H9 (cell line): ENCODE data around the gene MESP1. TPM values are rescaled to one million over a fixed set of nuclear protein-coding genes. Genes with fewer than 3 reads are reported as not detected.

Source experiments
- DNase-seq: peaks from one replicate; pipeline ENCODE4 v3.0.0-alpha.2; 2017
- H2AFZ ChIP-seq: one replicate; pipeline ENCODE4 v1.6.1; 2013; ENCODE audit warnings: mild to moderate bottlenecking, low read length, control low read depth, moderate library complexity
- H2AK5ac ChIP-seq: 2 replicates; pipeline ENCODE4 v1.6.1; 2013; ENCODE audit warnings: low read length, control low read depth, mixed read lengths; ENCODE audit not compliant: insufficient read length
- H2BK120ac ChIP-seq: one replicate; pipeline ENCODE4 v1.6.1; 2013; ENCODE audit warnings: low read depth, mild to moderate bottlenecking, low read length, control low read depth, inconsistent platforms; ENCODE audit not compliant: poor library complexity, severe bottlenecking
- H2BK12ac ChIP-seq: 2 replicates; pipeline ENCODE4 v1.6.1; 2013; ENCODE audit warnings: low read length, control low read depth, mixed read lengths, low read depth; ENCODE audit not compliant: insufficient read length
- H2BK15ac ChIP-seq: 2 replicates; pipeline ENCODE4 v1.6.1; 2013; ENCODE audit warnings: low read depth, low read length, control low read depth
- H2BK20ac ChIP-seq: one replicate; pipeline ENCODE4 v1.6.1; 2013; ENCODE audit warnings: low read depth, mild to moderate bottlenecking, low read length, control low read depth, inconsistent platforms; ENCODE audit not compliant: poor library complexity, severe bottlenecking
- H2BK5ac ChIP-seq: 2 replicates; pipeline ENCODE4 v1.6.1; 2013; ENCODE audit warnings: low read length, control low read depth, mixed read lengths; ENCODE audit not compliant: insufficient read length
- H3K14ac ChIP-seq: 2 replicates; pipeline ENCODE4 v1.6.1; 2013; ENCODE audit warnings: low read length, control low read depth; ENCODE audit not compliant: insufficient read depth
- H3K18ac ChIP-seq: 2 replicates; pipeline ENCODE4 v1.6.1; 2013; ENCODE audit warnings: low read depth, mild to moderate bottlenecking, mixed read lengths, low read length, control low read depth; ENCODE audit not compliant: insufficient read length
- H3K23ac ChIP-seq: 2 replicates; pipeline ENCODE4 v1.6.1; 2013; ENCODE audit warnings: low read length, control low read depth, mixed read lengths, low read depth; ENCODE audit not compliant: insufficient read length
- H3K23me2 ChIP-seq: 2 replicates; pipeline ENCODE4 v1.6.1; 2013; ENCODE audit warnings: low read depth, mild to moderate bottlenecking, mixed read lengths, low read length, control low read depth; ENCODE audit not compliant: insufficient read length, poor library complexity, severe bottlenecking
- H3K27ac ChIP-seq: 2 replicates; pipeline ENCODE4 v1.5.1; 2013; ENCODE audit warnings: low read length, control low read depth, mixed read lengths, low read depth; ENCODE audit not compliant: insufficient read length
- H3K27me3 ChIP-seq: 2 replicates; pipeline ENCODE4 v1.6.1; 2013; ENCODE audit warnings: low read length, control low read depth, inconsistent platforms; ENCODE audit not compliant: insufficient read depth
- H3K4ac ChIP-seq: 2 replicates; pipeline ENCODE4 v1.6.1; 2013; ENCODE audit warnings: low read depth, mild to moderate bottlenecking, control low read depth, inconsistent platforms, low read length, moderate library complexity
- H3K4me1 ChIP-seq: 2 replicates; pipeline ENCODE4 v1.6.1; 2013; ENCODE audit warnings: low read length, control low read depth, inconsistent platforms; ENCODE audit not compliant: insufficient read depth
- H3K4me2 ChIP-seq: 2 replicates; pipeline ENCODE4 v1.6.1; 2013; ENCODE audit warnings: low read length, control low read depth, mixed read lengths; ENCODE audit not compliant: insufficient read length, insufficient read depth
- H3K56ac ChIP-seq: 2 replicates; pipeline ENCODE4 v1.6.1; 2013; ENCODE audit warnings: low read depth, mild to moderate bottlenecking, mixed read lengths, low read length, control low read depth; ENCODE audit not compliant: insufficient read length
- H3K79me1 ChIP-seq: 2 replicates; pipeline ENCODE4 v1.6.1; 2013; ENCODE audit warnings: low read depth, mild to moderate bottlenecking, moderate library complexity, low read length, control low read depth, inconsistent platforms; ENCODE audit not compliant: insufficient read depth, poor library complexity, severe bottlenecking
- H3K79me2 ChIP-seq: 2 replicates; pipeline ENCODE4 v1.6.1; 2013; ENCODE audit warnings: low read length, control low read depth, inconsistent platforms; ENCODE audit not compliant: insufficient read depth
- H3K9ac ChIP-seq: 2 replicates; pipeline ENCODE4 v1.6.1; 2013; ENCODE audit warnings: low read length, control low read depth, mixed read lengths; ENCODE audit not compliant: insufficient read length; ENCODE audit errors: extremely low read depth
- H3K9me3 ChIP-seq: one replicate; pipeline ENCODE4 v1.6.1; 2013; ENCODE audit warnings: low read depth, low read length, inconsistent platforms; ENCODE audit not compliant: control insufficient read depth
- H3T11ph ChIP-seq: one replicate; pipeline ENCODE4 v1.6.1; 2013; ENCODE audit warnings: mild to moderate bottlenecking, low read length, control low read depth, inconsistent platforms
- H4K20me1 ChIP-seq: one replicate; pipeline ENCODE4 v1.6.1; 2013; ENCODE audit not compliant: control insufficient read depth, insufficient read length, insufficient read depth
- H4K5ac ChIP-seq: 2 replicates; pipeline ENCODE4 v1.6.1; 2013; ENCODE audit warnings: low read depth, mild to moderate bottlenecking, mixed read lengths, low read length, control low read depth; ENCODE audit not compliant: insufficient read length
- H4K8ac ChIP-seq: replicated peaks from 2 replicates; pipeline ENCODE4 v1.6.1; 2013; ENCODE audit warnings: low read length, control low read depth, mixed read lengths, low read depth; ENCODE audit not compliant: insufficient read length
- H4K91ac ChIP-seq: 2 replicates; pipeline ENCODE4 v1.6.1; 2013; ENCODE audit warnings: low read depth, mild to moderate bottlenecking, moderate library complexity, mixed read lengths, low read length, control low read depth; ENCODE audit not compliant: insufficient read length
- H3K27ac Mint-ChIP-seq, 3 experiments: 2 replicates in 2 of 3; 3 replicates in 1 of 3; pipeline ENCODE4 v1.8.0; 2020 to 2021; ENCODE audit warnings: mixed read lengths in 3 of 3, mild to moderate bottlenecking in 1 of 3, moderate library complexity in 1 of 3
- H3K27me3 Mint-ChIP-seq: 2 replicates; pipeline ENCODE4 v1.8.0; 2021; ENCODE audit warnings: low read depth, mild to moderate bottlenecking, moderate library complexity, mixed read lengths
- H3K36me3 Mint-ChIP-seq, 3 experiments: 2 replicates in 2 of 3; 3 replicates in 1 of 3; pipeline ENCODE4 v1.8.0; 2020 to 2021; ENCODE audit warnings: low read depth in 3 of 3, mixed read lengths in 3 of 3; ENCODE audit not compliant: insufficient read depth in 1 of 3
- H3K4me1 Mint-ChIP-seq, 2 experiments: 2 replicates each; pipeline ENCODE4 v1.8.0; 2020; ENCODE audit warnings: mixed read lengths in 2 of 2
- H3K4me3 Mint-ChIP-seq, 2 experiments: 2 replicates in 1 of 2; 3 replicates in 1 of 2; pipeline ENCODE4 v1.8.0; 2020 to 2021; ENCODE audit warnings: mild to moderate bottlenecking in 2 of 2, mixed read lengths in 2 of 2, moderate library complexity in 1 of 2
- H3K9me3 Mint-ChIP-seq, 2 experiments: 2 replicates in 1 of 2; 3 replicates in 1 of 2; pipeline ENCODE4 v1.8.0; 2020; ENCODE audit warnings: mild to moderate bottlenecking in 2 of 2, mixed read lengths in 2 of 2, moderate library complexity in 1 of 2
- WGBS: extraction: QIAGEN DNeasy Blood & Tissue Kit; methylation state at CpG from one replicate; pipeline ENCODE4 v1.1.7; 2013; ENCODE audit warnings: missing lambda C conversion rate, low lambda C conversion rate, mixed read lengths; ENCODE audit not compliant: insufficient read length; ENCODE audit errors: extremely low coverage; 5-methylcytosine and 5-hydroxymethylcytosine counted together
- total RNA-seq: library from RNA; stranded (reverse); gene quantifications from 2 replicates; pipeline ENCODE4 v1.2.1, GENCODE V29; 2021
- TF ChIP-seq, protein P1 (sequence below): fragments of 200-600 bp; sonication (generic); conservative IDR thresholded peaks from 3 replicates; pipeline ENCODE4 v1.8.0; 2021; ENCODE audit warnings: antibody characterized with exemption, mild to moderate bottlenecking

Gene MESP1
- total RNA-seq, 1 experiment from 2014 or later: not detected

DNA sequence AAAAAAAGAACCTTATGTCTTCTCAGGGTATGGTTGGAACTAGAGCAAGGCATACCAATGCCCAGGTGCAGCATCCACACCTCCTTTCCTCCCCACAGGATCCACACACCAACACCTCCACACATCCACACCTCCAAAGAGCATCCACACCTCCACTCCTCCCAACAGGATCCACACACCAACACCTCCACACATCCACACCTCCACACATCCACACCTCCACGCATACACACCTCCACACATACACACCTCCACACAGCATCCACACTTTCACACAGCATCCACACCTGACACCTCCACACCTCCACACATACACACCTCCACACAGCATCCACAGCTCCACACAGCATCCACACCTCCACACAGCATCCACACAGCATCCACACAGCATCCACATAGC is 5.3 kb downstream of the MESP1 start:
- Histone ChIP-seq H2BK120ac (no peak overlapping the region), H4K8ac (no peak overlapping the region), H3K14ac (no peak overlapping the region; the same call in 1 of the 2 replicates), H3K23ac (no peak overlapping the region), H3K4me2 (no peak overlapping the region), H3T11ph (no peak overlapping the region), H3K4ac (no peak overlapping the region), H4K91ac (no peak overlapping the region), H2BK15ac (no peak overlapping the region), H2BK20ac (no peak overlapping the region), H3K4me1 (no peaks in the 10 kb centered on the region; the same call in 1 of the 2 replicates), H2AFZ (no peak overlapping the region), H4K20me1 (no peaks in the 10 kb centered on the region), H2BK12ac (no peak overlapping the region), H3K79me2 (no peaks in the 10 kb centered on the region), H3K9ac (no peak overlapping the region), H3K23me2 (peaks cover 8% of the 10 kb centered on the region), H3K27ac (no peak overlapping the region), H2BK5ac (no peak overlapping the region), H3K9me3 (no peaks in the 10 kb centered on the region), H3K56ac (no peak overlapping the region), H3K18ac (no peak overlapping the region), H2AK5ac (no peak overlapping the region), H4K5ac (no peak overlapping the region), H3K79me1 (no peaks in the 10 kb centered on the region), H3K27me3 (peaks cover 34% of the 10 kb centered on the region)
- Mint-ChIP-seq H3K4me1 (peaks cover 14 to 21% of the 10 kb centered on the region in 2 experiments), H3K4me3 (no peak overlapping the region), H3K27me3 (peaks cover 16% of the 10 kb centered on the region), H3K36me3 (peaks cover 0 to 3% (median 0%) of the 10 kb centered on the region in 3 experiments; a peak in 1 of 7 replicates), H3K27ac (no peak overlapping the region), H3K9me3 (no peaks in the 10 kb centered on the region; a peak in 1 of 5 replicates)
- WGBS: 100% methylated on average over 1 of the region's 1 CpG
- TF ChIP-seq, protein P1, sequence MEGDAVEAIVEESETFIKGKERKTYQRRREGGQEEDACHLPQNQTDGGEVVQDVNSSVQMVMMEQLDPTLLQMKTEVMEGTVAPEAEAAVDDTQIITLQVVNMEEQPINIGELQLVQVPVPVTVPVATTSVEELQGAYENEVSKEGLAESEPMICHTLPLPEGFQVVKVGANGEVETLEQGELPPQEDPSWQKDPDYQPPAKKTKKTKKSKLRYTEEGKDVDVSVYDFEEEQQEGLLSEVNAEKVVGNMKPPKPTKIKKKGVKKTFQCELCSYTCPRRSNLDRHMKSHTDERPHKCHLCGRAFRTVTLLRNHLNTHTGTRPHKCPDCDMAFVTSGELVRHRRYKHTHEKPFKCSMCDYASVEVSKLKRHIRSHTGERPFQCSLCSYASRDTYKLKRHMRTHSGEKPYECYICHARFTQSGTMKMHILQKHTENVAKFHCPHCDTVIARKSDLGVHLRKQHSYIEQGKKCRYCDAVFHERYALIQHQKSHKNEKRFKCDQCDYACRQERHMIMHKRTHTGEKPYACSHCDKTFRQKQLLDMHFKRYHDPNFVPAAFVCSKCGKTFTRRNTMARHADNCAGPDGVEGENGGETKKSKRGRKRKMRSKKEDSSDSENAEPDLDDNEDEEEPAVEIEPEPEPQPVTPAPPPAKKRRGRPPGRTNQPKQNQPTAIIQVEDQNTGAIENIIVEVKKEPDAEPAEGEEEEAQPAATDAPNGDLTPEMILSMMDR: no peak
- DNase-seq: no peak
